ENCODE data around the gene PHF21A. TPM values are rescaled to one million over a fixed set of nuclear protein-coding genes. Genes with fewer than 3 reads are reported as not detected.

PHF21A gene
- total RNA-seq, 2 experiments from 2014 or later: 37.8 to 38.4 TPM

DNA sequence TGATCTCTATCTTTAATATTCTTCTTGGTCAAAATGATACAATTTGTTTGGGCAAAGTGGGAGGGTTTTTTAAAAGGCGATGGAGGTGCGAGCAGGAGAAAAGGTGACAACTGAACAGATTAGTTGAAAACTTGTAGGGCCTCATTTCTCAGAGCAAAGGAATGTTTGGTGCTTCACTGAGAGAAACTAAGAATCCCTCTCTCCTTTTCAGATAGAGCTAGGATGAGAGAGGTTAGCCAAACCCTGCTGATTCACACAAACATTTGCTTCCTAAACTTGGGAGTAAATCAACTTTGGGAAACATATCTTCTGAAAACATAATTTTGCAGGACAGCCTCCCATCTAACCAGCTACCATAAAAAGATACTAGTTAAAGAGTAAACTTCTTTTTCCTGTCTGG is 57.0 kb downstream of the PHF21A start:
- Mint-ChIP-seq H3K27ac (no peak overlapping the region), H3K9me3 (no peaks in the 10 kb centered on the region), H3K27me3 (no peaks in the 10 kb centered on the region), H3K4me3 (no peak overlapping the region), H3K4me1 (peaks cover 2% of the 10 kb centered on the region), H3K36me3 (ENCODE audit: low read depth) (peaks cover 12% of the 10 kb centered on the region)
- CTCF ChIA-PET: no interaction called here
- no peak for DNase-seq
- POLR2A ChIA-PET: no interaction called here

DNA sequence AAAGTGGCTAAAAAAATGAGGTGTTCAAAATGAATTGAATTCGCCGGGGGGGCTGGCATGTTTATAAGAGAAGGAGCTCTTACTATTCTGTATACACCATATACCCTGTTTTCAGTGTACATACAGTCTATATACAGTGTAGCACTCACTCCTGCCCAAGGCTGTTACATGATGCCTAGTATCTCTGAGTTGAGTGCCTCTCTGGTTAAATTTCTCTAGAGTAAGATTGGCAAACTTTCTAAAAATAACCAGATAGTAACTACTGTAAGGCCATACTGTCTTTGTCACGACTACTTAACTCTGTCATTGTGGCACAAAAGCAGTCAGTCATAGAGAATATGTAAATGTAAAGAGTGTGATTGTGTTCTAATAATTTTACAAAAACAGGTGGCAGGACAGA is 58.1 kb downstream of the PHF21A start:
- peaks cover 2% of the 10 kb centered on the region for H3K4me1 Mint-ChIP-seq
- POLR2A ChIA-PET: no interaction called here
- H3K27me3 Mint-ChIP-seq: no peaks in the 10 kb centered on the region
- H3K4me3 Mint-ChIP-seq: no peak overlapping the region
- H3K9me3 Mint-ChIP-seq: no peaks in the 10 kb centered on the region
- peaks cover 12% of the 10 kb centered on the region for H3K36me3 Mint-ChIP-seq (ENCODE audit: low read depth)
- DNase-seq: no peak
- no peak overlapping the region for H3K27ac Mint-ChIP-seq
- CTCF ChIA-PET: interaction anchor here (0.9 kb wide), 1 partner anchor 47 kb away, joined by 3 read pairs; no protein-coding TSS in a partner anchor

DNA sequence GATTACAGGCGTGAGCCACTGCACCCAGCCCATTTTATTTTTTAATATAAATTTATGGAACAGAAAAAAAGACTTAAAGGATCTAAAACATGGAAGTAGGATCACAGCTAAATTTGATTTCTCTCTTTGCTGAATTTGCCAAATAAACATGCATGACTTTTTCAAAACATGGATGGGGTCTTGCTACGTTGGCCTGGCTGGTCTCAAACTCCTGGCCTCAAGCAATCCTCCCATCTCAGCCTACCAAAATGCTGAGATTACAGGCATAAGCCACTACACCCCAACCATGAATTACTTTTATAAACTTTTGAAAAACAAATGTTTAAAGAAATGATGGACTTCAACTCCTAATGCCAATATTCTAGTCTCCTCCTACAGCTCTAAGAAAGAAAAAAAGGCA is 61.2 kb downstream of the PHF21A start:
- Mint-ChIP-seq H3K9me3 (no peaks in the 10 kb centered on the region), H3K27me3 (no peaks in the 10 kb centered on the region), H3K36me3 (ENCODE audit: low read depth) (peaks cover 13% of the 10 kb centered on the region), H3K27ac (no peak overlapping the region), H3K4me1 (no peaks in the 10 kb centered on the region), H3K4me3 (no peak overlapping the region)
- DNase-seq: no peak
- POLR2A ChIA-PET: no interaction called here
- CTCF ChIA-PET: no interaction called here

DNA sequence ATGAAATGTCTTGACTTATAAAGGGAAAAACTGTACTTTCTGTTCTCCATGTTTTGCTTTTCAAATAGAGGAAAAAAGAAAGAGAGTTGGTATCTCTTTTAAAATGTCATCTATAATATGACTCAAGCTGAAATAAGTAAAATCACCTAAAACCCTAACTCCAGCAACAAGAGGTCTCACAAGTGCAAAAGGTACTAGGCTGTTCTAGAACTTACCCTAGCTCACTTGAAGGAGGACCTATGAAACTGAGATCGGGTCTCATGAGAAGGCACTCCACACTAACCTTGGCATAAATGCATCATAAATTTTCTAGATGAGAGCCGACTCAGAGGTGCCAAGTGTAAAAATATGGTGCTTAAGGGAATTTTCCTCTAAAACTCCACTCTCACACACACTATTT is 63.8 kb downstream of the PHF21A start:
- no peaks in the 10 kb centered on the region for H3K27me3 Mint-ChIP-seq
- CTCF ChIA-PET: no interaction called here
- no peak overlapping the region for H3K27ac Mint-ChIP-seq

DNA sequence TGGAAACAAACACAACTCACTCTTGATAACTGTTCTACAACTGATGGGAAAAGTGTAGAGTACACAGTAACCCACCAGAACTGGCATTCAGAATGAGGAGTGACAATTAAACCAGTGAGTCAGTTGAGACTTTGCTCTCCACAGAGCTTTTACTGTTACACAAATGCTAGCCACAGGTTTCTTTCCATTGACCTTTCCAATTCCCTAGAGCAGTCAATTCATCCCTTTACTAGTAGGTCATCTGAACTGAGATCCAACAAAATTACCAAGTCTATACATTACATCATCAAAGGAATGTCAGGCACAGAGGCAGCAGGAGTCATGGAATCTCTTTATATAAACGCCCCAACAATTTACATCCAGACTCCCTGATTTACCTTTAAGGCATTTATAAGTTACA is 65.9 kb downstream of the PHF21A start:
- no peaks in the 10 kb centered on the region for H3K4me1 Mint-ChIP-seq
- H3K9me3 Mint-ChIP-seq: no peaks in the 10 kb centered on the region
- no peak overlapping the region for H3K27ac Mint-ChIP-seq
- ChIA-PET CTCF (no interaction called here), POLR2A (no interaction called here)
- H3K27me3 Mint-ChIP-seq: no peaks in the 10 kb centered on the region
- DNase-seq: no peak
- peaks cover 5% of the 10 kb centered on the region for H3K36me3 Mint-ChIP-seq (ENCODE audit: low read depth)
- no peak overlapping the region for H3K4me3 Mint-ChIP-seq

More for the DNA sequence above, 63.8 kb downstream of the PHF21A start:
- H3K4me3 Mint-ChIP-seq: no peak overlapping the region
- POLR2A ChIA-PET: no interaction called here
- H3K4me1 Mint-ChIP-seq: no peaks in the 10 kb centered on the region
- peaks cover 10% of the 10 kb centered on the region for H3K36me3 Mint-ChIP-seq (ENCODE audit: low read depth)
- no peaks in the 10 kb centered on the region for H3K9me3 Mint-ChIP-seq
- DNase-seq: no peak

DNA sequence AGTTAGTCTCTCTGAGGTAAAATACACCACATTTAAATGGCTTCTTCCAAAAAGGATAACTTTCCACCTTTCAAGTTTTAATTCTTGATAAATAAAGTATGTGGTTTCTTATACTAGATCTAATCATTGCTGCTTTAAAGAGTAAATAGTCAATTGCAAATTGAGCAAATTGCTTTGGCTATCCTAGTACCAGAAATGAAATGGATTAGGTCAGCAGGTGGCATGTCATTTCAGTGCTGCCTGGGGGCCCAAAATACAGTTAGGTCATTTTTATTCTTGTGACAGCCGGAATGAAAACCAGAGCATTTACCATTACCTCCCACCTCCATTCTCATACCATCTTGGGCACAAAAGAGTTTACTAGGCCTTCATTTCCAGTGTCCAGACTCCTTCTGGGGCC is 70.2 kb downstream of the PHF21A start:
- CTCF ChIA-PET: no interaction called here
- H3K4me3 Mint-ChIP-seq: no peak overlapping the region
- no peak overlapping the region for H3K27ac Mint-ChIP-seq
- H3K36me3 Mint-ChIP-seq (ENCODE audit: low read depth): peaks cover 9% of the 10 kb centered on the region
- H3K27me3 Mint-ChIP-seq: no peaks in the 10 kb centered on the region
- H3K9me3 Mint-ChIP-seq: no peaks in the 10 kb centered on the region
- POLR2A ChIA-PET: no interaction called here
- DNase-seq: no peak
- H3K4me1 Mint-ChIP-seq: peaks cover 5% of the 10 kb centered on the region

DNA sequence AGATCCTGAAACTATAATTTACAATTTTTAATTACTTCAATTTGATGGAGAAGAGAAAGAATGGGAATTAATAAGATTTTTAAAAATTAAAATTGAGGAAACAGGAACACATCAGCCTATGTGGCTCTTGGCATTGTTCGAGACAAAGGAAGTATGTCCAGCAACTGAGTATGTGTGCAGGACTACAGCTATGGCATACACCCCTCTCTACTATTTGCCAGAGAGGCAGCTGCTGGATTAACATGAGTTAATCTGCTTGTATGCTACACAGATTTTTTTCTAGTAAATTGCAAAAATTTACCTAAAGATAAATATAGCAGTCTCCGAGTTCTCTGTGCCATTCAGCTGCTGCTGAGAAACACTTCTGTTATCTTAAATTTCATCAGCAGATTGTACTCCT is 70.6 kb downstream of the PHF21A start:
- Mint-ChIP-seq H3K36me3 (ENCODE audit: low read depth) (peaks cover 9% of the 10 kb centered on the region), H3K4me3 (no peak overlapping the region)
- POLR2A ChIA-PET: no interaction called here

DNA sequence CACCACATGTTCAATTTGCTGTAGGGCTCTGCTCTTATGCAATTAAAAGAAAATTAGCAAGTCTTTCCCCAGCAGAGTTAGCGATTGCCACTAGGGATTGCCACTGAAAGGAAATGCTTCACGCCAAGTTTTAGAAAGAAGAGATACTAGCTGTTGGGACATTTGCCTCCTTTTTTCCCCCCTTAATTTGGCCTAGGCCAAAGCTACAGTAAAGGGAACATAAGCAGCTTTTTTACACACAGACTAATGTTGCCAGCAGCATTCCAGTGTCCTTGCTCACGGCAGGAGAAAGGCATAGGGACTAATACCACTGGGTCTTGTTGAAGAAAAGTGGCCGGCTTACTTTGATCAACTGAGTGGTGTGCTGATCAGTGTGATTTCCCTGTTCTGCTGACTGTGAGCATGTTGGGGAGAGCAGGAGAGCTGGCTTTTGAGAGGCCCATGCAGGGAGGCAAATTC is 71.2 kb downstream of the PHF21A start:
- no peak overlapping the region for H3K27ac Mint-ChIP-seq
- no peaks in the 10 kb centered on the region for H3K27me3 Mint-ChIP-seq
- H3K9me3 Mint-ChIP-seq: no peaks in the 10 kb centered on the region
- H3K36me3 Mint-ChIP-seq (ENCODE audit: low read depth): peaks cover 9% of the 10 kb centered on the region
- no peak overlapping the region for H3K4me3 Mint-ChIP-seq
- H3K4me1 Mint-ChIP-seq: peaks cover 6% of the 10 kb centered on the region
- ChIA-PET POLR2A (no interaction called here), CTCF (no interaction called here)
- no peak for DNase-seq

More for the DNA sequence above, 70.6 kb downstream of the PHF21A start:
- Mint-ChIP-seq H3K9me3 (no peaks in the 10 kb centered on the region), H3K27me3 (no peaks in the 10 kb centered on the region), H3K27ac (no peak overlapping the region), H3K4me1 (peaks cover 6% of the 10 kb centered on the region)
- CTCF ChIA-PET: no interaction called here
- no peak for DNase-seq

DNA sequence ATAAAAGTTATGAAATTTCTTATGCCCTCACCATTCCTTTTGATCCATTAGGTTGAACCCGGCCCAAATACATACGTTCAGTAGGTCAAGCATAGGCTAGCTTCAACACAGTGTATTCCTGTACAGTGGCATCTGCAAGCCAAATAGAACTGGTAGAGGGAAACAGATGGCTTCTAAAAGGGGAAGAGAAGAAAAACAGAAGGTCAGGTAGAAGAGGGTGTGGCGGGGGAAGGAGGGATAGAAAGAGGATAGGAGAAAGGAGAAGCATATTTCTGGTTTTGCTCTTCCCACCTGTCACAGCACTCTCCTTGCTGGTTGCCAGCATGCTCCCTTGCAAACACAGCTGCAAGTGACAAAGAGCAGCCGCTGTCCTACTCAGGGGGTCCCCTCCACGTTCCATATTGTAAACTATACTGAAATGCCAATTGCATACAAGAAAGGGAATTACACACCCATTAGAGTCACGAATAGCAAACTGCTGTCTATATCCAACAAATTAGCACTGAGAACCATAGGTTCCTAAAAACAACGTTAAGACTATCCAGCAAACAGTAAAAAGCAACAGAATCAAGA is 71.8 kb downstream of the PHF21A start:
- Mint-ChIP-seq H3K27me3 (no peaks in the 10 kb centered on the region), H3K9me3 (no peaks in the 10 kb centered on the region), H3K27ac (no peak overlapping the region), H3K4me1 (peaks cover 6% of the 10 kb centered on the region), H3K4me3 (no peak overlapping the region), H3K36me3 (ENCODE audit: low read depth) (peaks cover 9% of the 10 kb centered on the region)
- no peak for DNase-seq
- POLR2A ChIA-PET: no interaction called here
- CTCF ChIA-PET: no interaction called here

DNA sequence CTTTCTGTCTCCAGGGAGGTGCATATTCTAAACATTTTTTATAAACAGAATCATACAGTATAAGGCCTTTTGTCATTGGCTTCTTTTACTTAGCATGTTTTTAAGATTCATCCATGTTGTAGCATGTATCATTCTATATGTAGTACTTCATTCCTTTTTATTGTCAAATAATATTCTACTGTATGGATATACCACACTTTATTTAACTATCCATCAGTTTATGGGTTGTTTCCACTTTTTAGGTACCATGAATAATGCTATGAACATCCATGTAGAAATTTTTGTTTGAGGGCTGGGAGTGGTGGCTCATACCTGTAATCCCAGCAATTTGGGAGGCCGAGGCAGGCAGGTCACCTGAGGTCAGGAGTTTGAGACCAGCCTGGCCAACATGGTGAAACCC is 73.1 kb downstream of the PHF21A start:
- ChIA-PET POLR2A (no interaction called here), CTCF (interaction anchor here (0.7 kb wide), 1 partner anchor 294 kb away, joined by 3 read pairs; no protein-coding TSS in a partner anchor)
- H3K36me3 Mint-ChIP-seq (ENCODE audit: low read depth): peaks cover 9% of the 10 kb centered on the region
- no peaks in the 10 kb centered on the region for H3K27me3 Mint-ChIP-seq
- peaks cover 6% of the 10 kb centered on the region for H3K4me1 Mint-ChIP-seq
- DNase-seq: no peak
- H3K27ac Mint-ChIP-seq: no peak overlapping the region
- H3K9me3 Mint-ChIP-seq: no peaks in the 10 kb centered on the region
- no peak overlapping the region for H3K4me3 Mint-ChIP-seq

DNA sequence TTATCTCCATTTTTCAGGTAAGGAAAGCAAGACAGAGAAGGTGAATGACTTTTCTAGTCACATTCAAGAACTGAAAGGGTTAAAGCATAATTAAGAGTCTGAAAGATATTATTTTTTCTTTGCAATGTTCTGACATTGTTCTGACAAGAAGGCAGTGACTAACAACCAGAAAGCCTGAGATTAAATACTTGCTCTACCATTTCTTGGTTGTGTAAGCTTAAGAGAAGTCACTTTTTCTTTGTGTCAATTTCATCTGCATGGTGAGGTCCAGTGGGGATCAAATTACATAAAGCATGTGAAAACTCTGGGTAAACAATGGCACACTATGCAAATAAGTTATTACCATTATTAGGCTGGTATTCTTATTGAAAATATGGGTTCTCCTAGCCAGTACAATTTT is 73.7 kb downstream of the PHF21A start:
- CTCF ChIA-PET: no interaction called here
- no peak overlapping the region for H3K4me3 Mint-ChIP-seq
- peaks cover 9% of the 10 kb centered on the region for H3K36me3 Mint-ChIP-seq (ENCODE audit: low read depth)

DNA sequence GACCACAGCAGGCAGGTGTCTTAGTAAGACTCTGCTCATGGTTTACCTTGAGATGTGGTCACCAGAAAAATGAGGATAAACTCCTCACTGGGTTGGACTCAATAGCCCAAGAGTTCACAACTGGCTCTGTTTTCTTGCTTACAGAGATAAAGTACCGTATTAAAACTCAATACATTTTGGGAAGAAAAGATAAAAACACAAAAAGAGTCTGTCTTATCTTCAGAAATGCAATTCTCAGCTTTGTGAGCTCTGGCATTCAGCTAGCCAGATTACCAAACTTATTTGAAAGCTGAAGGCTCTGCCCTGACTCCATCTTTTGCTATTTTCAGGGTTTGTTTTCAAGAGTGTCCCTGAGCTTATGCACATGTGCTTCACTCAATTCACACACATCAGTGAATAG is 75.4 kb downstream of the PHF21A start:
- no peak overlapping the region for H3K27ac Mint-ChIP-seq
- no peaks in the 10 kb centered on the region for H3K9me3 Mint-ChIP-seq
- no peak overlapping the region for H3K4me3 Mint-ChIP-seq
- ChIA-PET CTCF (interaction anchor here (1.0 kb wide), 1 partner anchor 53 kb away, joined by 3 read pairs; no protein-coding TSS in a partner anchor), POLR2A (no interaction called here)
- no peaks in the 10 kb centered on the region for H3K27me3 Mint-ChIP-seq
- peaks cover 9% of the 10 kb centered on the region for H3K36me3 Mint-ChIP-seq (ENCODE audit: low read depth)
- DNase-seq: no peak
- H3K4me1 Mint-ChIP-seq: peaks cover 9% of the 10 kb centered on the region

More for the DNA sequence above, 73.7 kb downstream of the PHF21A start:
- no peak overlapping the region for H3K27ac Mint-ChIP-seq
- DNase-seq: no peak
- H3K9me3 Mint-ChIP-seq: no peaks in the 10 kb centered on the region
- no peaks in the 10 kb centered on the region for H3K27me3 Mint-ChIP-seq
- H3K4me1 Mint-ChIP-seq: peaks cover 6% of the 10 kb centered on the region
- POLR2A ChIA-PET: no interaction called here

DNA sequence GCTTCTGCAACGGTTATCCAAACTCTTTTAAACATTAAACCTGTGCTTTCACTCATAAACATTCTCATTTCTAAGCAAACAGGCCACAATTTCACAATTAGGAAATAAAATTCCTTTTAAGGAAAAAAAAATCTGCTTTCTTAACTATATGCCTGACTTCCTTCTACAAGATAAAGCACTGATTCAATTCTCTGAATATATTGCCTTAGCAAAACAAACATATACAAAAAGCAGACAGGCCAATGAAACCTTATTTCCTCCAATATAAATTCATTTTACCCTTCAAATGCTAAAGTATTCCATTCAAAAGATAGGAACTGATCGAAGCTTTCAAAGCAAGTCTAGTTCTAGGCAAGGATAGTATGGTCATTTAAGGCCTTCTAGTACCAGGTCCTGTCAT is 76.7 kb downstream of the PHF21A start:
- CTCF ChIA-PET: no interaction called here
- POLR2A ChIA-PET: no interaction called here
- H3K9me3 Mint-ChIP-seq: no peaks in the 10 kb centered on the region
- no peaks in the 10 kb centered on the region for H3K27me3 Mint-ChIP-seq
- no peak for DNase-seq
- H3K36me3 Mint-ChIP-seq (ENCODE audit: low read depth): peaks cover 9% of the 10 kb centered on the region
- peaks cover 18% of the 10 kb centered on the region for H3K4me1 Mint-ChIP-seq
- H3K27ac Mint-ChIP-seq: no peak overlapping the region
- H3K4me3 Mint-ChIP-seq: no peak overlapping the region

DNA sequence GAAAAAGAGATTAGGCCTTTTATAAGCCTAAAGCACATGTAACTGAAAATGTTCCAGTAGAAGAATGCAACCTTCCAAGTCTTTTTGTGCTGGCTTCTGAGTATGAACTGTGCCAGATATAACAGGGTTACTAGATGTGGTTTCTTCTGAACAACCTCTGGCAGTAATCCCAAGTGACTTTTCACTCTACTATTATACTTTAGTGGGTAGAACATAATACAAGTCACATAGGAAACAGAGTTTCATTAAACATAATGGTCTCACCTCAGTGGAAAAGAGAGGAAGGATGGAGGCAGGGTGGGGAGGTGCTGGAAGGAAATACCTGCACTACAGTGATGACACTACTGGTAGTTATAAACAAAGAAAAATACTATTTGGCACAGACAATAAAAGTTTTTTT is 81.3 kb downstream of the PHF21A start:
- Mint-ChIP-seq H3K9me3 (no peaks in the 10 kb centered on the region), H3K4me1 (peaks cover 15% of the 10 kb centered on the region), H3K36me3 (ENCODE audit: low read depth) (no peaks in the 10 kb centered on the region), H3K4me3 (no peak overlapping the region), H3K27ac (no peak overlapping the region), H3K27me3 (no peaks in the 10 kb centered on the region)
- ChIA-PET CTCF (interaction anchor here (0.6 to 1.5 kb wide), 3 partner anchors 10 to 386 kb away, joined by 3 to 4 read pairs (median 3); no protein-coding TSS in a partner anchor), POLR2A (no interaction called here)
- no peak for DNase-seq
